HepG2 (cell line): ENCODE results near the gene SLC35F6. TPM values are rescaled to one million over a fixed set of nuclear protein-coding genes. Genes with fewer than 3 reads are reported as not detected.
A peak's percentile ranks its signal among the peaks of the same experiment; 100 is the strongest.

ENCODE experiments used
- ARHGAP35 ChIP-seq: sonication (generic); formaldehyde crosslinking; IDR thresholded peaks from 2 replicates; pipeline ENCODE4 v1.9.0; 2022; ENCODE audit warnings: mild to moderate bottlenecking, inconsistent platforms, moderate library complexity, missing genetic modification reagents, borderline replicate concordance
- ATAD3A ChIP-seq: sonication (generic); formaldehyde crosslinking; IDR thresholded peaks from 2 replicates; pipeline ENCODE4 v1.4.0; 2020; ENCODE audit warnings: missing genetic modification reagents
- CCAR2 ChIP-seq: fragments of 200-400 bp; formaldehyde crosslinking; optimal IDR thresholded peaks from 2 replicates; pipeline ENCODE3; 2018; ENCODE audit warnings: low read depth, mild to moderate bottlenecking, low read length, moderate library complexity
- CCDC6 ChIP-seq: sonication (generic); formaldehyde crosslinking; IDR thresholded peaks from 2 replicates; pipeline ENCODE4 v1.8.1; 2022; ENCODE audit warnings: mild to moderate bottlenecking, missing genetic modification reagents, moderate library complexity
- ERF ChIP-seq: IDR thresholded peaks from 2 replicates; pipeline ENCODE4 v1.6.1; 2018; ENCODE audit warnings: missing biosample characterization, missing genetic modification reagents
- MLX ChIP-seq: IDR thresholded peaks from 2 replicates; pipeline ENCODE4 v1.6.1; 2016
- MYC ChIP-seq: sonication (generic); formaldehyde crosslinking; IDR thresholded peaks from 2 replicates; pipeline ENCODE4 v1.9.0; 2021; ENCODE audit warnings: missing genetic modification reagents, borderline replicate concordance
- PLRG1 ChIP-seq: fragments of 450-650 bp; conservative IDR thresholded peaks from 2 replicates; pipeline ENCODE4 v1.6.1; 2016
- RARG ChIP-seq: sonication (generic); formaldehyde crosslinking; IDR thresholded peaks from 2 replicates; pipeline ENCODE4 v1.4.0; 2020; ENCODE audit warnings: low read depth, mild to moderate bottlenecking, missing genetic modification reagents
- SAP130 ChIP-seq: IDR thresholded peaks from 2 replicates; pipeline ENCODE4 v1.6.1; 2016; ENCODE audit warnings: low read depth
- SNAPC2 ChIP-seq: sonication (generic); formaldehyde crosslinking; IDR thresholded peaks from 2 replicates; pipeline ENCODE4 v1.8.1; 2022; ENCODE audit warnings: mild to moderate bottlenecking, missing genetic modification reagents
- TP53 ChIP-seq: sonication (generic); formaldehyde crosslinking; conservative IDR thresholded peaks from 2 replicates; pipeline ENCODE4 v1.4.0; 2020; ENCODE audit warnings: missing genetic modification reagents
- ZNF281 ChIP-seq: sonication (generic); formaldehyde crosslinking; IDR thresholded peaks from 2 replicates; pipeline ENCODE4 v1.4.0; 2020; ENCODE audit warnings: missing genetic modification reagents, borderline replicate concordance
- ZNF3 ChIP-seq: IDR thresholded peaks from 2 replicates; pipeline ENCODE4 v1.7.0; 2017; ENCODE audit warnings: inconsistent platforms
- ZNF335 ChIP-seq: sonication (generic); formaldehyde crosslinking; IDR thresholded peaks from 2 replicates; pipeline ENCODE4 v1.4.0; 2020; ENCODE audit warnings: missing genetic modification reagents
- ZNF354B ChIP-seq: sonication (generic); formaldehyde crosslinking; IDR thresholded peaks from 2 replicates; pipeline ENCODE4 v1.8.0; 2022; ENCODE audit warnings: mild to moderate bottlenecking, missing genetic modification reagents
- ZNF414 ChIP-seq: sonication (generic); formaldehyde crosslinking; IDR thresholded peaks from 2 replicates; pipeline ENCODE4 v1.5.0; 2020; ENCODE audit warnings: missing genetic modification reagents
- ZNF556 ChIP-seq: sonication (generic); formaldehyde crosslinking; IDR thresholded peaks from 2 replicates; pipeline ENCODE4 v1.4.0; 2020; ENCODE audit warnings: mild to moderate bottlenecking, missing genetic modification reagents, borderline replicate concordance
- ZNF567 ChIP-seq: sonication (generic); formaldehyde crosslinking; IDR thresholded peaks from 2 replicates; pipeline ENCODE4 v1.8.1; 2023; ENCODE audit warnings: mild to moderate bottlenecking, missing genetic modification reagents, borderline replicate concordance
- ZNF678 ChIP-seq: sonication (generic); formaldehyde crosslinking; IDR thresholded peaks from 2 replicates; pipeline ENCODE4 v1.4.0; 2020; ENCODE audit warnings: mild to moderate bottlenecking, missing genetic modification reagents
- ZNF766 ChIP-seq: sonication (generic); formaldehyde crosslinking; IDR thresholded peaks from 2 replicates; pipeline ENCODE4 v1.5.0; 2020; ENCODE audit warnings: missing genetic modification reagents, borderline replicate concordance
- ZNF891 ChIP-seq: sonication (generic); formaldehyde crosslinking; IDR thresholded peaks from 2 replicates; pipeline ENCODE4 v1.5.0; 2020; ENCODE audit warnings: mild to moderate bottlenecking, missing genetic modification reagents
- polyA plus RNA-seq, 8 experiments: library from polyadenylated mRNA; depleted of rRNA in 3 of 8; stranded (reverse) in 7 of 8; unstranded in 1 of 8; fragments of >200 nt; fragmentation: Illumina TruSeq in 4 of 8; extraction: Trizol in 4 of 8; gene quantifications; 2 replicates each; pipeline versions ENCODE4 v1.2.1 to v1.2.3, GENCODE V29; 2011 to 2016; ENCODE audit warnings: low read depth in 4 of 8, missing spikeins in 1 of 8, mixed read lengths in 1 of 8; ENCODE audit not compliant: insufficient read depth in 1 of 8
- total RNA-seq, 5 experiments: library from RNA; depleted of rRNA; stranded (reverse); fragments of >200 nt; fragmentation: Illumina TruSeq; extraction: Trizol; gene quantifications; 2 replicates each; pipeline ENCODE4 v1.2.3, GENCODE V29; 2016; ENCODE audit warnings: low read depth in 1 of 5
- TF ChIP-seq, protein P1 (sequence below): sonication (generic); formaldehyde crosslinking; IDR thresholded peaks from 2 replicates; pipeline ENCODE4 v1.4.0; 2020; ENCODE audit warnings: missing genetic modification reagents, borderline replicate concordance
- TF ChIP-seq, protein P2 (sequence below): sonication (generic); formaldehyde crosslinking; IDR thresholded peaks from 2 replicates; pipeline ENCODE4 v1.8.1; 2023; ENCODE audit warnings: missing genetic modification reagents, mild to moderate bottlenecking, borderline replicate concordance

SLC35F6 gene
- total and polyA plus RNA-seq, 2 of the 13 experiments (the other 11 are each of a cell fraction or from before 2014, with no cell fraction given) = 15.2 to 21.2 TPM

DNA sequence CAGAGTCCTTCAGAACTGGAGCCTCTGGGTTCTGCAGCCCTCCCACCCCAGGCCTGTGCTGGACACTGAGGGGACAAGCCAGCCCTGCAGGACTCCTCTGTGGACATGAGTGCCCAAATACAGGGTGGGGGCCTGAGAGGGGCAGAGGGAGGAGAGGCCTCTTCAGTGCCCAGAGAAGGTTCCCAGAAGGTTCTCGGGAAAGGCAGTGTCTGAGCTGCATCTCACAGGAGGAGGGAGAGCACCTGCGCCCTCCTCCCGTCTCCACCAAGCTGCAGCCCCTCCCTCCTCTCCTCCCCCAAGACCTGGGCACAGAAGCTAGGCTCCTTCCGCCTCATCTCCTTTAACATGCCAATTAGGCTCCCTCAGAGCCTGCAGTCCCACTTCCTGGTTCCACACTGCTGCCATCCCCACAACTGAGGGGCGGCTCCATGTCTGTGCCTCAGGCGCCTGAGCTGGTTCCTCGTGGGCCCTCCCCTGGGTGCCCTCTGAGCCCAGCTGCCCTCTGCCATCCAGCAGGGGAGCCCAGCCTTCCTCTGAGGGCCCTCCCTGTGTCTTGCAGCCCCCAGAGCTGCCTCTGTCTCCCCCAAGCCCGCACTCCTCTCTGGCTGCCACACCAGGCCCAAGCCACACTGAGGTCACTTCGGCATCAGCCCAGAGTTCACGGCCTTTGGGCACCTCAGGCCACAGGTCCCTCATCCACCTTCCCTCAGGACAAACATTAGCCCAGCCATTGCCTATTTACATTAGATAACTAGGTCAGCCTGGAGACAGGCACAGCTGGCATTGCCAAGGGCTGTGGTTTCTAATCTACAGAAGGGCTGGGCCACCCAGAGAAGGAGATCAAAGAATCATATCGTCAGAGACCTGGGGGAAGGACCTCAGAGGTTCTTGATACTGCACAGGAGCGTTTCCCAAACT, 42.7 kb upstream of the SLC35F6 start (continued):
- TF ChIP-seq, protein P1, sequence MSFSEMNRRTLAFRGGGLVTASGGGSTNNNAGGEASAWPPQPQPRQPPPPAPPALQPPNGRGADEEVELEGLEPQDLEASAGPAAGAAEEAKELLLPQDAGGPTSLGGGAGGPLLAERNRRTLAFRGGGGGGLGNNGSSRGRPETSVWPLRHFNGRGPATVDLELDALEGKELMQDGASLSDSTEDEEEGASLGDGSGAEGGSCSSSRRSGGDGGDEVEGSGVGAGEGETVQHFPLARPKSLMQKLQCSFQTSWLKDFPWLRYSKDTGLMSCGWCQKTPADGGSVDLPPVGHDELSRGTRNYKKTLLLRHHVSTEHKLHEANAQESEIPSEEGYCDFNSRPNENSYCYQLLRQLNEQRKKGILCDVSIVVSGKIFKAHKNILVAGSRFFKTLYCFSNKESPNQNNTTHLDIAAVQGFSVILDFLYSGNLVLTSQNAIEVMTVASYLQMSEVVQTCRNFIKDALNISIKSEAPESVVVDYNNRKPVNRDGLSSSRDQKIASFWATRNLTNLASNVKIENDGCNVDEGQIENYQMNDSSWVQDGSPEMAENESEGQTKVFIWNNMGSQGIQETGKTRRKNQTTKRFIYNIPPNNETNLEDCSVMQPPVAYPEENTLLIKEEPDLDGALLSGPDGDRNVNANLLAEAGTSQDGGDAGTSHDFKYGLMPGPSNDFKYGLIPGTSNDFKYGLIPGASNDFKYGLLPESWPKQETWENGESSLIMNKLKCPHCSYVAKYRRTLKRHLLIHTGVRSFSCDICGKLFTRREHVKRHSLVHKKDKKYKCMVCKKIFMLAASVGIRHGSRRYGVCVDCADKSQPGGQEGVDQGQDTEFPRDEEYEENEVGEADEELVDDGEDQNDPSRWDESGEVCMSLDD (CRISPR knock-in tag) = no peak
- TF ChIP-seq TP53 = no peak
- TF ChIP-seq ZNF335 (CRISPR knock-in tag) = 0 out of 2 replicates have a peak, but pooled peaks have one; percentile 57
- no peak for TF ChIP-seq ZNF766 (CRISPR knock-in tag)
- TF ChIP-seq ZNF567 (CRISPR knock-in tag) = no peak
- TF ChIP-seq ARHGAP35 = no peak
- no peak; the same call in 1 of the 2 replicates for TF ChIP-seq MYC (CRISPR knock-in tag)
- no peak for TF ChIP-seq SNAPC2
- TF ChIP-seq ZNF414 = no peak
- no peak for TF ChIP-seq ZNF354B (CRISPR knock-in tag)
- TF ChIP-seq RARG (CRISPR knock-in tag) = no peak
- TF ChIP-seq ZNF3 (CRISPR knock-in tag) = no peak
- TF ChIP-seq MLX (CRISPR knock-in tag) = peak; percentile 66; the same call in 1 of the 2 replicates
- TF ChIP-seq PLRG1 = no peak
- TF ChIP-seq, protein P2, sequence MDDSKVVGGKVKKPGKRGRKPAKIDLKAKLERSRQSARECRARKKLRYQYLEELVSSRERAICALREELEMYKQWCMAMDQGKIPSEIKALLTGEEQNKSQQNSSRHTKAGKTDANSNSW (CRISPR knock-in tag) = no peak
- no peak for TF ChIP-seq ZNF678 (CRISPR knock-in tag)
- no peak for TF ChIP-seq ZNF891 (CRISPR knock-in tag)
- peak; percentile 35; the same call in 1 of the 2 replicates for TF ChIP-seq SAP130
- TF ChIP-seq ZNF556 (CRISPR knock-in tag) = no peak
- TF ChIP-seq CCAR2 = no peak
- TF ChIP-seq ZNF281 (CRISPR knock-in tag) = peak; percentile 67; the same call in 1 of the 2 replicates
- TF ChIP-seq ERF (CRISPR knock-in tag) = no peak
- TF ChIP-seq CCDC6 = no peak
- TF ChIP-seq ATAD3A (CRISPR knock-in tag) = no peak
